ENCODE measurements around the gene RHOF. TPM values are rescaled to one million over a fixed set of nuclear protein-coding genes. Genes with fewer than 3 reads are reported as not detected.

The RHOF gene
- total RNA-seq, 1 donor from 2014 or later: 16.5 TPM

DNA sequence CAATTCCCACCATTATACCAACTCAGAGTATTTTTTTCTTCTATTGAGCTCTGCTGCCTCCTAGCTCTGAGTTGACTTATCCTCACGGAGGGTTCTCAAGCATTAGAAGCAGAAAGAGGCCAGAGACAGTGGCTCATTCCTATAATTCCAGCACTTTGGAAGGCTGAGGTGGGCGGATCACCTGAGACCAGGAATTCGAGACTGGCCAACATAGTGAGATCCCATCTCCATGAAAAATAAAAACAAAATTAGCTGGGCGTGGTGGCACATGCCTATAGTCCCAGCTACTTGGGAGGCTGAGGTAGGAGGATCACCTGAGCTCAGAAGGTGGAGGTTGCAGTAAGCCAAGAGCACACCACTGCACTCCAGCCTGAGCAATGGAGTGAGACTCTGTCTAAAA lies 44.2 kb upstream of the RHOF start:
- Histone ChIP-seq H3K9me3 (no peaks in the 10 kb centered on the region), H3K4me1 (peaks cover 11% of the 10 kb centered on the region), H3K27ac (no peak overlapping the region), H3K36me3 (peaks cover 0 to 1% of the 10 kb centered on the region in 2 donors), H3K4me3 (no peak overlapping the region), H3K27me3 (no peaks in the 10 kb centered on the region)
- TF ChIP-seq POLR2AphosphoS5 (IDR thresholded peaks at IDR 0.05; ENCODE audit: insufficient read depth in 1 of 2, low read depth in 1 of 2): no peak
- no peak for TF ChIP-seq POLR2A (IDR thresholded peaks at IDR 0.05)
- no peak for TF ChIP-seq CTCF (IDR thresholded peaks at IDR 0.05)
- intact Hi-C loops (cut with DNase I): no loop called here
- no peak for DNase-seq (ENCODE audit: extremely low spot score in 2 of 2)

DNA sequence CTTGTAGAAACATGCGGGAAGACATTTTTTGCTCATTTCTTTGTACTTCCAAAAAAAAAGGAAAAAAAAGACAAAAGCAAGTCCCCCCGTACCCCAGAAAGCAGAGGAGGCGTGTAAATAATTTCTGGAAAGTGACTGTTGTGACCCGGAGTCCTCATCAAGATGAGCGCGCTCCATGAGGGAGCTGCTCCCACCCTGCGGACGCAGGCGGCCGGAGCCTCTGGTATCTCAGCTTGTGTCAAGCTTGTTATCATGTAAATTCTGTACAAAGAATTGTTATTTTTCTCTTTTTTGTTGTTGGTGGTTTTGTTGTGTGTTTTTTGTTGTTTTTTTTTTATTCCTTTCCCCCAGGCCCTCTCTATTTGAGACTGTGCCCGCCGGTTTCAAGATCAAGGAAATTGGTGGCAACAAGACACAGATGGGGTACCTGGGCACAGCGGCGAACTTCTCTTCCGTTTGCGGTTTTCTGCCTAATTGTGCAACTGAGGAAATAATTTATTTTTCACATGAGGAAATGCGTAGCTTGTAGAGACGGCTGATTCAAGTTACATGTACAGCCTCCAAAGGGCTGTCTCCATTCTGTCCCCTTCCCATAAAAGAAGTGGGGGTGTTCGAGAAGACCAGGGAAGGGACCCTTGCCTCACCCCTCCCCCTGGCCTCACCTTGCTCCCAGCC lies 38.2 kb upstream of the RHOF start:
- H3K27me3 ChIP-seq: no peaks in the 10 kb centered on the region
- no peak overlapping the region for H3K4me3 ChIP-seq
- peaks cover 0 to 59% of the 10 kb centered on the region in 2 donors for H3K36me3 ChIP-seq
- DNase-seq (ENCODE audit: extremely low spot score in 2 of 2): no peak
- H3K27ac ChIP-seq: no peak overlapping the region
- intact Hi-C loops (cut with DNase I): no loop called here
- TF ChIP-seq CTCF (IDR thresholded peaks at IDR 0.05): no peak
- TF ChIP-seq POLR2A (IDR thresholded peaks at IDR 0.05): no peak
- TF ChIP-seq POLR2AphosphoS5 (IDR thresholded peaks at IDR 0.05; ENCODE audit: insufficient read depth in 1 of 2, low read depth in 1 of 2): no peak
- H3K9me3 ChIP-seq: no peaks in the 10 kb centered on the region
- no peaks in the 10 kb centered on the region for H3K4me1 ChIP-seq

GRCh38 chr12:121830588-121831265 lies 37.2 kb upstream of the RHOF start:
- no peaks in the 10 kb centered on the region for H3K4me1 ChIP-seq
- TF ChIP-seq POLR2A (IDR thresholded peaks at IDR 0.05) (no peak), CTCF (IDR thresholded peaks at IDR 0.05) (no peak), POLR2AphosphoS5 (IDR thresholded peaks at IDR 0.05; ENCODE audit: insufficient read depth in 1 of 2, low read depth in 1 of 2) (no peak)
- H3K27me3 ChIP-seq: no peaks in the 10 kb centered on the region
- H3K36me3 ChIP-seq: peaks cover 0 to 64% of the 10 kb centered on the region in 2 donors
- no peak overlapping the region for H3K27ac ChIP-seq
- DNase-seq (ENCODE audit: extremely low spot score in 2 of 2): no peak
- no peaks in the 10 kb centered on the region for H3K9me3 ChIP-seq
- no peak overlapping the region for H3K4me3 ChIP-seq
- intact Hi-C loops (cut with DNase I): no loop called here

GRCh38 chr12:121830134-121830533 lies 36.6 kb upstream of the RHOF start:
- intact Hi-C loops (cut with DNase I): no loop called here
- TF ChIP-seq CTCF (IDR thresholded peaks at IDR 0.05) (no peak), POLR2A (IDR thresholded peaks at IDR 0.05) (no peak), POLR2AphosphoS5 (IDR thresholded peaks at IDR 0.05; ENCODE audit: insufficient read depth in 1 of 2, low read depth in 1 of 2) (no peak)
- Histone ChIP-seq H3K4me3 (no peak overlapping the region), H3K4me1 (no peaks in the 10 kb centered on the region), H3K36me3 (peaks cover 0 to 64% of the 10 kb centered on the region in 2 donors), H3K9me3 (no peaks in the 10 kb centered on the region), H3K27me3 (no peaks in the 10 kb centered on the region), H3K27ac (no peak overlapping the region)
- no peak for DNase-seq (ENCODE audit: extremely low spot score in 2 of 2)

Data from vagina (tissue), 2 donors.